HepG2 (cell line): ENCODE results near the gene TRIM2. TPM values are rescaled to one million over a fixed set of nuclear protein-coding genes. Genes with fewer than 3 reads are reported as not detected.

Experiments used
- ATAC-seq: fragments of 200-7000 bp; cut with Tn5 transposase; 3 replicates; pipeline ENCODE4 v1.9.1; 2020; ENCODE audit warnings: mild to moderate bottlenecking, moderate library complexity
- BruUV-seq: library from RNA; stranded (reverse); fragments of 400-500 nt; replicated peaks from 2 replicates; lab custom pipeline; 2021; lab: Mats Ljungman, UMichigan
- CTCF ChIA-PET: fragments of 300-600 bp; formaldehyde crosslinking; extraction: SDS; loops from one replicate; lab custom pipeline; 2021; ENCODE audit warnings: low total read pairs, inconsistent platforms, low intra/inter-chr PET ratio; lab: Yijun Ruan, JAX
- POLR2A ChIA-PET: fragments of 350-600 bp; sonication (Branson Sonifier 250); formaldehyde crosslinking; loops from one replicate; lab custom pipeline; 2020; ENCODE audit warnings: antibody characterized with exemption, inconsistent platforms; lab: Yijun Ruan, JAX
- DNase-seq: peaks from one replicate; pipeline ENCODE4 v3.0.0-alpha.2; 2015; ENCODE audit warnings: low spot score
- FAIRE-seq: peaks from 3 replicates; lab custom pipeline; 2011; peaks lifted over from hg19 to GRCh38; lab: Jason Lieb, UNC
- H2AFZ ChIP-seq: one replicate; pipeline ENCODE4 v1.6.1; 2011; ENCODE audit warnings: low read length, inconsistent platforms
- H3K27ac ChIP-seq: fragments of 300-600 bp; 3 replicates; pipeline ENCODE4 v1.8.0; 2011; ENCODE audit warnings: mixed run types, mild to moderate bottlenecking, mixed read lengths, low read length, inconsistent platforms; ENCODE audit not compliant: insufficient read depth; ENCODE audit errors: extremely low read length
- H3K27me3 ChIP-seq, 2 experiments: fragments of 200-600 bp in 1 of 2; 2 replicates in 1 of 2; 3 replicates in 1 of 2; pipeline versions ENCODE4 v1.6.0 to v1.8.0; 2011; ENCODE audit warnings: low read length in 2 of 2, mild to moderate bottlenecking in 2 of 2, moderate library complexity in 2 of 2, inconsistent platforms in 1 of 2; ENCODE audit not compliant: insufficient read depth in 2 of 2, control insufficient read depth in 1 of 2
- H3K36me3 ChIP-seq, 2 experiments: fragments of 200-600 bp in 1 of 2; replicated peaks in 1 of 2; 2 replicates in 1 of 2; 3 replicates in 1 of 2; pipeline versions ENCODE4 v1.5.1 to v1.8.0; 2011; ENCODE audit warnings: low read length in 2 of 2, inconsistent platforms in 1 of 2; ENCODE audit not compliant: insufficient read depth in 2 of 2, control insufficient read depth in 1 of 2
- H3K4me1 ChIP-seq: 2 replicates; pipeline ENCODE4 v1.5.1; 2012; ENCODE audit warnings: low read length, inconsistent platforms; ENCODE audit not compliant: insufficient read depth
- H3K4me2 ChIP-seq: 2 replicates; pipeline ENCODE4 v1.6.0; 2011; ENCODE audit warnings: low read depth, low read length, inconsistent platforms
- H3K4me3 ChIP-seq, 3 experiments: fragments of 200-600 bp in 1 of 3; sonication (generic), shearing (Covaris generic) in 1 of 3; replicated peaks in 1 of 3; 2 replicates each; pipeline ENCODE4 v1.5.1; 2011 to 2016; ENCODE audit warnings: low read length in 3 of 3, inconsistent platforms in 2 of 3, low read depth in 2 of 3, mild to moderate bottlenecking in 2 of 3, control low read depth in 1 of 3, mixed read lengths in 1 of 3; ENCODE audit not compliant: insufficient read depth in 1 of 3
- H3K79me2 ChIP-seq: one replicate; pipeline ENCODE4 v1.6.1; 2011; ENCODE audit warnings: low read length, inconsistent platforms; ENCODE audit not compliant: insufficient read depth
- H3K9ac ChIP-seq: 2 replicates; pipeline ENCODE4 v1.6.0; 2011; ENCODE audit warnings: mild to moderate bottlenecking, low read depth, low read length, inconsistent platforms; ENCODE audit not compliant: insufficient read depth
- H3K9me3 ChIP-seq: 2 replicates; pipeline ENCODE4 v1.5.1; 2012; ENCODE audit warnings: mild to moderate bottlenecking, low read length
- H4K20me1 ChIP-seq: 2 replicates; pipeline ENCODE4 v1.6.0; 2011; ENCODE audit warnings: inconsistent platforms, mild to moderate bottlenecking, low read length, moderate library complexity; ENCODE audit not compliant: insufficient read depth
- BATF2 ChIP-seq: sonication (generic); formaldehyde crosslinking; IDR thresholded peaks from 2 replicates; pipeline ENCODE4 v1.8.0; 2022; ENCODE audit warnings: mild to moderate bottlenecking, missing genetic modification reagents, moderate library complexity
- ETV5 ChIP-seq: IDR thresholded peaks from 2 replicates; pipeline ENCODE4 v1.6.1; 2018; ENCODE audit warnings: missing biosample characterization, missing genetic modification reagents, inconsistent platforms, borderline replicate concordance
- NFKBIZ ChIP-seq: IDR thresholded peaks from 2 replicates; pipeline ENCODE4 v1.6.1; 2018; ENCODE audit warnings: missing genetic modification reagents, missing compliant biosample characterization
- PHF20 ChIP-seq: sonication (generic); formaldehyde crosslinking; IDR thresholded peaks from 2 replicates; pipeline ENCODE4 v1.5.0; 2020; ENCODE audit warnings: mild to moderate bottlenecking, missing genetic modification reagents
- RARG ChIP-seq: sonication (generic); formaldehyde crosslinking; IDR thresholded peaks from 2 replicates; pipeline ENCODE4 v1.4.0; 2020; ENCODE audit warnings: low read depth, mild to moderate bottlenecking, missing genetic modification reagents
- SAP130 ChIP-seq: IDR thresholded peaks from 2 replicates; pipeline ENCODE4 v1.6.1; 2016; ENCODE audit warnings: low read depth
- TAF1 ChIP-seq: sonication (generic); formaldehyde crosslinking; IDR thresholded peaks from 2 replicates; pipeline ENCODE4 v1.4.0; 2020; ENCODE audit warnings: missing genetic modification reagents
- TFDP1 ChIP-seq: IDR thresholded peaks from 2 replicates; pipeline ENCODE4 v1.6.1; 2016; ENCODE audit warnings: missing compliant biosample characterization, missing genetic modification reagents, borderline replicate concordance
- ZNF12 ChIP-seq: sonication (generic); formaldehyde crosslinking; IDR thresholded peaks from 2 replicates; pipeline ENCODE4 v1.5.0; 2020; ENCODE audit warnings: missing genetic modification reagents
- ZNF235 ChIP-seq: sonication (generic); formaldehyde crosslinking; IDR thresholded peaks from 2 replicates; pipeline ENCODE4 v1.8.1; 2023; ENCODE audit warnings: mild to moderate bottlenecking, missing genetic modification reagents, borderline replicate concordance
- ZNF281 ChIP-seq: sonication (generic); formaldehyde crosslinking; IDR thresholded peaks from 2 replicates; pipeline ENCODE4 v1.4.0; 2020; ENCODE audit warnings: missing genetic modification reagents, borderline replicate concordance
- ZNF337 ChIP-seq: sonication (generic); formaldehyde crosslinking; IDR thresholded peaks from 2 replicates; pipeline ENCODE4 v1.5.1; 2020; ENCODE audit warnings: missing genetic modification reagents, low read depth, mild to moderate bottlenecking, borderline replicate concordance
- ZNF709 ChIP-seq: sonication (generic); formaldehyde crosslinking; IDR thresholded peaks from 2 replicates; pipeline ENCODE4 v1.5.0; 2020; ENCODE audit warnings: mild to moderate bottlenecking, missing genetic modification reagents
- WGBS: methylation state at CpG from one replicate; pipeline ENCODE4 v1.1.6; 2017; ENCODE audit warnings: low lambda C conversion rate; 5-methylcytosine and 5-hydroxymethylcytosine counted together
- in situ Hi-C: cut with HindIII; loops from 2 replicates; pipeline ENCODE4 v1.10.0; 2017; ENCODE audit warnings: low pct_unique_long_range_greater_than_20kb; ENCODE audit not compliant: extremely low pct_ligation_motif_present
- intact Hi-C: fragments of 100-400 bp; cut with micrococcal nuclease; formaldehyde crosslinking; loops from one replicate; pipeline ENCODE4 v1.10.0; 2022; ENCODE audit not compliant: unreplicated experiment
- polyA plus RNA-seq, 8 experiments: library from polyadenylated mRNA; depleted of rRNA in 3 of 8; stranded (reverse) in 7 of 8; unstranded in 1 of 8; fragments of >200 nt; fragmentation: Illumina TruSeq in 4 of 8; extraction: Trizol in 4 of 8; gene quantifications; 2 replicates each; pipeline versions ENCODE4 v1.2.1 to v1.2.3, GENCODE V29; 2011 to 2016; ENCODE audit warnings: low read depth in 4 of 8, missing spikeins in 1 of 8, mixed read lengths in 1 of 8; ENCODE audit not compliant: insufficient read depth in 1 of 8
- total RNA-seq, 5 experiments: library from RNA; depleted of rRNA; stranded (reverse); fragments of >200 nt; fragmentation: Illumina TruSeq; extraction: Trizol; gene quantifications; 2 replicates each; pipeline ENCODE4 v1.2.3, GENCODE V29; 2016; ENCODE audit warnings: low read depth in 1 of 5
- TF ChIP-seq, protein P1 (sequence below): sonication (generic); formaldehyde crosslinking; IDR thresholded peaks from 2 replicates; pipeline ENCODE4 v1.5.1; 2020; ENCODE audit warnings: missing genetic modification reagents, mild to moderate bottlenecking, borderline replicate concordance
- TF ChIP-seq, protein P2 (sequence below): sonication (generic); formaldehyde crosslinking; IDR thresholded peaks from 2 replicates; pipeline ENCODE4 v1.5.0; 2020; ENCODE audit warnings: mild to moderate bottlenecking, missing genetic modification reagents
- TF ChIP-seq, protein P3 (sequence below): sonication (generic); formaldehyde crosslinking; IDR thresholded peaks from 2 replicates; pipeline ENCODE4 v1.5.1; 2020; ENCODE audit warnings: missing genetic modification reagents, mild to moderate bottlenecking, borderline replicate concordance

Gene TRIM2
- total and polyA plus RNA-seq, 2 of the 13 experiments (the other 11 are each of a cell fraction or from before 2014, with no cell fraction given) = 2.1 to 4.2 TPM

- no peaks in the 10 kb centered on the region for H4K20me1 ChIP-seq
- no peak overlapping the region for H3K4me3 ChIP-seq
- ChIA-PET POLR2A (no interaction called here), CTCF (no interaction called here)
- BruUV-seq = no TSS peak
- WGBS = 97% methylated on average over 1 of the region's 1 CpG
- FAIRE-seq (no peak), ATAC-seq (no peak), DNase-seq (no peak)
- H3K4me2 ChIP-seq = no peak overlapping the region
- H3K9me3 ChIP-seq = no peaks in the 10 kb centered on the region
- H3K36me3 ChIP-seq = no peaks in the 10 kb centered on the region
- H3K79me2 ChIP-seq = no peaks in the 10 kb centered on the region
- no peak overlapping the region for H3K27ac ChIP-seq
- no peak overlapping the region for H2AFZ ChIP-seq
- no peaks in the 10 kb centered on the region for H3K4me1 ChIP-seq
- in situ Hi-C loops = loop anchor here (5.0 kb wide), 2 partner anchors 83 to 173 kb away; no protein-coding TSS in a partner anchor
- intact Hi-C loops = no loop called here
- no peak overlapping the region for H3K9ac ChIP-seq
- H3K27me3 ChIP-seq = no peaks in the 10 kb centered on the region
- no peak for TF ChIP-seq NFKBIZ
- no peak for TF ChIP-seq BATF2
- TF ChIP-seq ZNF281 (CRISPR knock-in tag) = no peak
- TF ChIP-seq TAF1 (CRISPR knock-in tag) = no peak
- TF ChIP-seq ZNF12 = no peak
- no peak for TF ChIP-seq ZNF337 (CRISPR knock-in tag)
- no peak for TF ChIP-seq ZNF709 (CRISPR knock-in tag)
- TF ChIP-seq PHF20 (CRISPR knock-in tag) = no peak
- no peak for TF ChIP-seq RARG
- TF ChIP-seq ZNF235 = no peak
- TF ChIP-seq SAP130 (CRISPR knock-in tag) = no peak
- TF ChIP-seq, protein P1, sequence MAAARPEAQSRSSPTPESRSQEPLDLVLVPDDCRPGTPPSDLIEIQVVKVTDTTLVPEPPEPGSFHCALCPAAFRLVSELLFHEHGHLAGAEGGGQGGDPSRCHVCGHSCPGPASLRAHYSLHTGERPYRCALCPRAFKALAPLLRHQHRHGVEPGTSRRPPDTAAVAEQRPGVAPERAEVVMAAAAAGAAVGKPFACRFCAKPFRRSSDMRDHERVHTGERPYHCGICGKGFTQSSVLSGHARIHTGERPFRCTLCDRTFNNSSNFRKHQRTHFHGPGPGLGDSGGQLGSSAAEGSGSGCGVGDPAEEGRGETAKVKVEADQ (CRISPR knock-in tag) = no peak
- TF ChIP-seq, protein P2, sequence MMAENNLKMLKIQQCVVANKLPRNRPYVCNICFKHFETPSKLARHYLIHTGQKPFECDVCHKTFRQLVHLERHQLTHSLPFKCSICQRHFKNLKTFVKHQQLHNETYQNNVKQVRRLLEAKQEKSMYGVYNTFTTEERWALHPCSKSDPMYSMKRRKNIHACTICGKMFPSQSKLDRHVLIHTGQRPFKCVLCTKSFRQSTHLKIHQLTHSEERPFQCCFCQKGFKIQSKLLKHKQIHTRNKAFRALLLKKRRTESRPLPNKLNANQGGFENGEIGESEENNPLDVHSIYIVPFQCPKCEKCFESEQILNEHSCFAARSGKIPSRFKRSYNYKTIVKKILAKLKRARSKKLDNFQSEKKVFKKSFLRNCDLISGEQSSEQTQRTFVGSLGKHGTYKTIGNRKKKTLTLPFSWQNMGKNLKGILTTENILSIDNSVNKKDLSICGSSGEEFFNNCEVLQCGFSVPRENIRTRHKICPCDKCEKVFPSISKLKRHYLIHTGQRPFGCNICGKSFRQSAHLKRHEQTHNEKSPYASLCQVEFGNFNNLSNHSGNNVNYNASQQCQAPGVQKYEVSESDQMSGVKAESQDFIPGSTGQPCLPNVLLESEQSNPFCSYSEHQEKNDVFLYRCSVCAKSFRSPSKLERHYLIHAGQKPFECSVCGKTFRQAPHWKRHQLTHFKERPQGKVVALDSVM = no peak
- TF ChIP-seq TFDP1 (CRISPR knock-in tag) = no peak
- no peak for TF ChIP-seq ETV5 (CRISPR knock-in tag)
- TF ChIP-seq, protein P3, sequence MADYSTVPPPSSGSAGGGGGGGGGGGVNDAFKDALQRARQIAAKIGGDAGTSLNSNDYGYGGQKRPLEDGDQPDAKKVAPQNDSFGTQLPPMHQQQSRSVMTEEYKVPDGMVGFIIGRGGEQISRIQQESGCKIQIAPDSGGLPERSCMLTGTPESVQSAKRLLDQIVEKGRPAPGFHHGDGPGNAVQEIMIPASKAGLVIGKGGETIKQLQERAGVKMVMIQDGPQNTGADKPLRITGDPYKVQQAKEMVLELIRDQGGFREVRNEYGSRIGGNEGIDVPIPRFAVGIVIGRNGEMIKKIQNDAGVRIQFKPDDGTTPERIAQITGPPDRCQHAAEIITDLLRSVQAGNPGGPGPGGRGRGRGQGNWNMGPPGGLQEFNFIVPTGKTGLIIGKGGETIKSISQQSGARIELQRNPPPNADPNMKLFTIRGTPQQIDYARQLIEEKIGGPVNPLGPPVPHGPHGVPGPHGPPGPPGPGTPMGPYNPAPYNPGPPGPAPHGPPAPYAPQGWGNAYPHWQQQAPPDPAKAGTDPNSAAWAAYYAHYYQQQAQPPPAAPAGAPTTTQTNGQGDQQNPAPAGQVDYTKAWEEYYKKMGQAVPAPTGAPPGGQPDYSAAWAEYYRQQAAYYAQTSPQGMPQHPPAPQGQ = no peak
Measured at GRCh38 chr4:153314915-153315314, 110.7 kb downstream of the TRIM2 start.
